ENCODE measurements around the gene MYO10. TPM values are rescaled to one million over a fixed set of nuclear protein-coding genes. Genes with fewer than 3 reads are reported as not detected.
"Not testable (repeated sequence)": the region's sequence is repeated elsewhere in the genome, so short reads cannot be mapped to it uniquely, and the experiment has no call there.

Gene MYO10
- total RNA-seq, 2 experiments from 2014 or later: 0.03 to 1.7 TPM

DNA sequence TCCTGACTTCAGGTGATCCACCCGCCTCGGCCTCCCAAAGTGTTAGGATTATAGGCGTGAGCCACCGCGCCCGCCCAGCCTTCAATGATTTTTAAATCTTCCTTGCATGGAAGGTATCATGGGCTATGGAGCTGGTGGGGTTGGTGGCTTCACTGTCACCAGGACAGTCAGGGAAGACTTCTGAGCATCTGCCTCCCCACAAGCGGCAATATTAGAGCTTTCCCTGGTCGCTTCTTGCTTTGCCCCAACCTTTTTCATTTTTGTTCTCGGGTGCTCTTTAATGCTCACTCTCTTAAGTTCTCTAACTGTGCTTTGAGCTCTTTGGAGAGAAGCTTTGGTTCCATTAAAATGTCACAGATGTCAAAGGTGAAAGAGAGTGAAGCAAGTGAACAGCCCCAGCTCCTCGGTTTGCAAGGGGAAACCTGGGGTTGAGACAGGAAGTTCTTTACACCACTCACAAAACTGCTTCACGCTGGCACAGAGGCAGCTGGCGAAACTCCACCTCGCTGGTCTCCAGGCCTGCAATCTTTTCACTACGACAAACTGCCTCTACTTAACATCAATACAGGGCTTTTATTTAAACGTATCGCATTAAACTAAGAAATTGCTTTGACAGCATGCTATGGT, 176.8 kb downstream of the MYO10 start:
- no peak overlapping the region for H3K4me2 ChIP-seq (ENCODE audit: low read length)
- no TSS peak for BruUV-seq (replicated peaks)
- no peak overlapping the region for H3K27ac ChIP-seq (ENCODE audit: low read depth, low read length, poor library complexity, severe bottlenecking)
- no peaks in the 10 kb centered on the region for H3K9me3 ChIP-seq (ENCODE audit: low read length)
- CTCF ChIA-PET (ENCODE audit: unreplicated experiment): no interaction called here
- TF ChIP-seq, protein P1, sequence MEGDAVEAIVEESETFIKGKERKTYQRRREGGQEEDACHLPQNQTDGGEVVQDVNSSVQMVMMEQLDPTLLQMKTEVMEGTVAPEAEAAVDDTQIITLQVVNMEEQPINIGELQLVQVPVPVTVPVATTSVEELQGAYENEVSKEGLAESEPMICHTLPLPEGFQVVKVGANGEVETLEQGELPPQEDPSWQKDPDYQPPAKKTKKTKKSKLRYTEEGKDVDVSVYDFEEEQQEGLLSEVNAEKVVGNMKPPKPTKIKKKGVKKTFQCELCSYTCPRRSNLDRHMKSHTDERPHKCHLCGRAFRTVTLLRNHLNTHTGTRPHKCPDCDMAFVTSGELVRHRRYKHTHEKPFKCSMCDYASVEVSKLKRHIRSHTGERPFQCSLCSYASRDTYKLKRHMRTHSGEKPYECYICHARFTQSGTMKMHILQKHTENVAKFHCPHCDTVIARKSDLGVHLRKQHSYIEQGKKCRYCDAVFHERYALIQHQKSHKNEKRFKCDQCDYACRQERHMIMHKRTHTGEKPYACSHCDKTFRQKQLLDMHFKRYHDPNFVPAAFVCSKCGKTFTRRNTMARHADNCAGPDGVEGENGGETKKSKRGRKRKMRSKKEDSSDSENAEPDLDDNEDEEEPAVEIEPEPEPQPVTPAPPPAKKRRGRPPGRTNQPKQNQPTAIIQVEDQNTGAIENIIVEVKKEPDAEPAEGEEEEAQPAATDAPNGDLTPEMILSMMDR (conservative IDR thresholded peaks at IDR 0.05; ENCODE audit: low read length): no peak
- TF ChIP-seq EZH2phosphoT487 (IDR thresholded peaks at IDR 0.05; ENCODE audit: borderline replicate concordance, low read depth, low read length): no peak
- intact Hi-C loops (cut with micrococcal nuclease; ENCODE audit: unreplicated experiment): no loop called here
- no peaks in the 10 kb centered on the region for H3K36me3 ChIP-seq (ENCODE audit: insufficient read depth, low read length)
- DNase-seq (ENCODE audit: low spot score): no peak
- no peaks in the 10 kb centered on the region for H3K79me2 ChIP-seq (ENCODE audit: insufficient read depth, low read depth, low read length)
- H3K4me3 ChIP-seq (ENCODE audit: low read depth, low read length, poor library complexity, severe bottlenecking): no peak overlapping the region
- no peaks in the 10 kb centered on the region for H3K9me2 ChIP-seq (ENCODE audit: insufficient read depth, low read length)
- H4K20me1 ChIP-seq (ENCODE audit: insufficient read depth, low read length): no peaks in the 10 kb centered on the region
- no peak overlapping the region for H2AFZ ChIP-seq (ENCODE audit: low read length)
- POLR2A ChIA-PET: interaction anchor here (0.6 kb wide), 2 partner anchors 60 to 1296 kb away, joined by 3 read pairs; no protein-coding TSS in a partner anchor
- H3K4me1 ChIP-seq (ENCODE audit: insufficient read depth, low read length, poor library complexity, severe bottlenecking): no peaks in the 10 kb centered on the region

DNA sequence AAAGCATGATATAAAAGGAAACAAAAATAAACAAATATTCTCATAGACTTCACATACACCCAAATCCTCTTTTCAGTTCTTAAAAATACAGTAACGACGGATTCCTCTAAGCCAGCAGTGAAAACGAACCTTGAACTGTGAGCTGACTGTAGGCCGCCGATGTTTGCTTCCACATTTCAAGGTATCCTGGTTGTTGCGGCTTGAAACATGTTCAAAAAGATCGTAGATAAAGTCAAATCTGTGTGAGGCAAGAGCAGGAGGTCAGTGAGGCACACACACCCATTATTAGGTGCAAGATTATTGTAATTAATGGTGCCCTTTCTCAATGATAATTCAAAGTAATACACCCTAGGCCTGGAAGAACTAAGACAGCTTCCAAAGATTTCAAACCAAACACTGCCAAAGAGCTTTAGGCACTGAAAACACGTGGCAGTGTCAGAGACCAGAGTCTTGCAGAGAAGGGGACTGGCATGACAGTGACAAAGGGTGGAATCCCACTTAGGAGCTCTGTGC, 178.0 kb downstream of the MYO10 start:
- intact Hi-C loops (cut with micrococcal nuclease; ENCODE audit: unreplicated experiment): no loop called here
- H3K36me3 ChIP-seq (ENCODE audit: insufficient read depth, low read length): no peaks in the 10 kb centered on the region
- H3K4me3 ChIP-seq (ENCODE audit: low read depth, low read length, poor library complexity, severe bottlenecking): no peak overlapping the region
- CTCF ChIA-PET (ENCODE audit: unreplicated experiment): no interaction called here
- DNase-seq (ENCODE audit: low spot score): no peak
- no peak overlapping the region for H2AFZ ChIP-seq (ENCODE audit: low read length)
- no peak overlapping the region for H3K27ac ChIP-seq (ENCODE audit: low read depth, low read length, poor library complexity, severe bottlenecking)
- TF ChIP-seq EZH2phosphoT487 (IDR thresholded peaks at IDR 0.05; ENCODE audit: borderline replicate concordance, low read depth, low read length): no peak
- TF ChIP-seq, protein P1 (conservative IDR thresholded peaks at IDR 0.05; ENCODE audit: low read length): no peak
- no peaks in the 10 kb centered on the region for H3K9me2 ChIP-seq (ENCODE audit: insufficient read depth, low read length)
- no peaks in the 10 kb centered on the region for H4K20me1 ChIP-seq (ENCODE audit: insufficient read depth, low read length)
- no peak overlapping the region for H3K4me2 ChIP-seq (ENCODE audit: low read length)
- POLR2A ChIA-PET: no interaction called here
- H3K4me1 ChIP-seq (ENCODE audit: insufficient read depth, low read length, poor library complexity, severe bottlenecking): no peaks in the 10 kb centered on the region
- H3K9me3 ChIP-seq (ENCODE audit: low read length): no peaks in the 10 kb centered on the region
- BruUV-seq (replicated peaks): no TSS peak
- H3K79me2 ChIP-seq (ENCODE audit: insufficient read depth, low read depth, low read length): no peaks in the 10 kb centered on the region

DNA sequence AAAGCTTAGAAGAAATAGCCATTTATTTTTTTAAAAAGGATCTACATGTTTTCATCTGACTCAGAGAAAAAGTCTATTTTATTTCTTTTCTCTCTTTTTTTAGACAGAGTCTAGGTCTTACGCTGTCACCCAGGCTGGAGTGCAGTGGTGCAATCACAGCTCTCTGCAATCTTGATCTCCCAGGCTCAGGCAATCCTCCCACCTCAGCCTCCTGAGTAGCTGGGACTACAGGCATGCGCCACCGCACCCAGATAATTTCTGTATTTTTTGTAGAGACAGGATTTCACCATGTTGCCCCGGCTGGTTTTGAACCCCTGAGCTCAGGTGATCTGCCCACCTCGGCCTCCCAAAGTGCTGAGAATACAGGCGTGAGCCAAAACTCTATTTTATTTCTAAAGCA, 178.5 kb downstream of the MYO10 start:
- H2AFZ ChIP-seq (ENCODE audit: low read length); DNase-seq (ENCODE audit: low spot score); H3K4me2 ChIP-seq (ENCODE audit: low read length); H4K20me1 ChIP-seq (ENCODE audit: insufficient read depth, low read length); H3K4me3 ChIP-seq (ENCODE audit: low read depth, low read length, poor library complexity, severe bottlenecking); BruUV-seq (replicated peaks); intact Hi-C loops (cut with micrococcal nuclease; ENCODE audit: unreplicated experiment); H3K79me2 ChIP-seq (ENCODE audit: insufficient read depth, low read depth, low read length); H3K9me2 ChIP-seq (ENCODE audit: insufficient read depth, low read length); H3K9me3 ChIP-seq (ENCODE audit: low read length); H3K36me3 ChIP-seq (ENCODE audit: insufficient read depth, low read length); H3K4me1 ChIP-seq (ENCODE audit: insufficient read depth, low read length, poor library complexity, severe bottlenecking); H3K27ac ChIP-seq (ENCODE audit: low read depth, low read length, poor library complexity, severe bottlenecking); CTCF ChIA-PET (ENCODE audit: unreplicated experiment): not testable (repeated sequence)
- POLR2A ChIA-PET: interaction anchor here (1.5 kb wide), 1 partner anchor 26 kb away, joined by 3 read pairs; no protein-coding TSS in a partner anchor

Measured in OCI-LY7 (cell line).